HPDE6-E6E7 (cell line): ENCODE data around the gene FOXJ1.

Experiments used
- DNase-seq: peaks from one replicate; pipeline ENCODE4 v3.0.0; 2011; ENCODE audit warnings: missing footprints; ENCODE audit errors: extremely low spot score

FOXJ1 gene

GRCh38 chr17:76160896-76161528 is 20.0 kb upstream of the FOXJ1 start:
- DNase-seq: no peak

GRCh38 chr17:76159157-76159556 is 18.1 kb upstream of the FOXJ1 start:
- no peak for DNase-seq

- DNase-seq: no peak
Observed at GRCh38 chr17:76157759-76158158, 16.7 kb upstream of the FOXJ1 start.

DNA sequence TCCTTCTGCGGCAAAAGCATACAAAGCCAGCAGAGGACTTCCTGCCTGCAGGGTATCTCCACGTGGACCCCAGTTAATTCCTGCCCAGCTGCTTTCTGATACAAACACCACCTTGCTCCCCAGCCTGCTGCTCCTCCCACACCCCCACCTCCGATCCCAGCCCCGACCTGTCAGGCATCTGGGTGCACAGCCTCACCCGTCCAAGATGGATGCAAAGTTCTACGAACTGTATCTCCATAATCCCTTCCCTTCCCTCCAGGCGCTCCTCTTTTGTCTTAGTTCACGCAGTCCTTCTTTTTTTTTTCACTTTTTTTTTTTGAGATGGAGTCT is 15.6 kb upstream of the FOXJ1 start:
- DNase-seq: no peak

DNA sequence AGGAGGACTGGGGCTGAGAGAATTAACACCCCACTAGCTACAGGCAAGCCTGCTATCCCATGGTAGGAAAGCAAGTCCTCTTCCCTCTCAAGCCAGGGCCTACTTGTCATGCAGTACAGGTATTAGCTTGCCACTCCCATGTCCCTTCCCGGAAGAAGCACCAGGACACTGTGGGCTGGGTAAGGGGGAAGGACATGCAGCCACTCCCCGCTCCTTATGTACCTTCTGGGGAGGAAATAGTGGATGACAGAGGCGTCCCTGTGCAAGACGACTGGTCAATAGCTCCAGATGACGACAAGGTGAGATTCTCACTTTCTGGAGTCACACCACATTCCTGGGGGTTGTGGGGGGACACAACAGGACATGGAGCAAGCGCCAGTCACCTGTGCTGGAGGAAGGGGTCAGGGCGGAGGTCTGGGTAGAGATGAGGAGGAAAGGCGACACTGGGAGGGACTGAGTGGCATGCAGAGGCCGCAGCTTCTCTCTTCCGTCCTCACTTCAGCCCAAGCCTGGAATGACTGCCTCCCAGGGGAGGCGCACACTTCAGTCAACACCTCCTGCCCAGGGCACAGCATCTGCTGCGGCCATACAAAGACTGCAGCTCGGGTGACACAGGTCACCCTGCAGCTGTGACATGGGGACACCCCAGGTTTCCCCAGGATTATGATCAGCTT is 15.1 kb upstream of the FOXJ1 start:
- DNase-seq: no peak

DNA sequence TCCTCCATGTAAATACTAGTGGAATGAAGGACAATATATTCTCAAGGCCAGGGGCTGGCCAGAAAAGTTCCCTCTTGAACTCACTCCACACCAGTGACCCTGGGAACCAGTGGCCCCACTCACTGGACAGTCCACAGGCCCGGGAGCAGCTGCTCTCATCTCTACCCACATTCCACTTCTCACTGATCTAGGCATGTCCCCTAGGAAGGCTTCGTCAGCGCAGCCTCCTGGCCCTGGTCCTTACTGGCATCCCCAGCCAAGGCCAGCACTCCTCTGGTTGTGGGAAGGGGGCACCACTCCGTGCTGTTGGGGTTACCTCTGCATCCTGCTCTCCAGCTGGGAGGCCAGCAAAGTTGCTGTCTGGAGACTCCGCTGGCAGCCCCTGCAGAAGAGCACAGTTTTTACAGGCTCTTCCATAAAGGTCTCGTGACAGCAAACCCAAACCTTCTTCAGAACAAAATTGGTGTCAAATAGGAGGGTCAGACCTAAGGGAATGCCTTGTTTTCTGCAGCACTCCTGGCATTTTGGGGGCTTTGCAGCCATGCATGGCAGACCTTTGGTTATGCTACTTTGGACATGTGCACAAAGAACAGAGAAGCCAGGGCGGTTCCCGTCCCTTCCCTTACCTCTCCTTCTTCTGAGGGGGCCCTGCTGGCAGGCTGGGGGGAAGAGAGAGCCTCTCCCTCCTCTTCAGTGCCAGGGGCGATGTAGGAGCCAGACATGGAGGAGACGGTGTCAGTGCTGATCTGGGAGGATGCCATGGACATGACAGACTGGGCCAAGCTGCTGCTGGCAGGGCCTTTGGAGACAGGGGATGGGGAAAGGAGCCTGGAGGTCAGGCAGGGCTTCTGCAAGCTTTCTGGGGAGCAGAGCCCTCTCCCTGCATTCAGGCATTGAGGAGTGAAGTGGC is 14.1 kb upstream of the FOXJ1 start:
- no peak for DNase-seq

DNA sequence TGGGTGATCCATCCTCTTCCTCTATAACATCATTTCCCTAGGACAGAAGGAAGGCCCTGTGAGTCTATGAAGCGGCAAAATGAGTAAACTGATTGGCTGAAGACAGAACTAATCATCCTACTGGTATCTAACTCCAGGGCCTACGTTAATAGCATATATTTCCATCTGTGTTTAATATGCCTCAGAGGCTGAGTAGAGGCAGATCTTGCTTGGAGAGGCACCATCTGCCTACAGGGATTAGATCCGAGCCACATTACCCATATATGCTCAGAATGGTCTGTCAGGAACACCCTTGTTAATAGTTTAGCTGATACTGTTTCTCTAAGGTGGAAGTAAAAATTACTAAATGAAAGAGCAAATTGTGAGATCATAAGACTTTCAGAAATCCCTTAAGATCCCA is 13.2 kb upstream of the FOXJ1 start:
- no peak for DNase-seq

DNA sequence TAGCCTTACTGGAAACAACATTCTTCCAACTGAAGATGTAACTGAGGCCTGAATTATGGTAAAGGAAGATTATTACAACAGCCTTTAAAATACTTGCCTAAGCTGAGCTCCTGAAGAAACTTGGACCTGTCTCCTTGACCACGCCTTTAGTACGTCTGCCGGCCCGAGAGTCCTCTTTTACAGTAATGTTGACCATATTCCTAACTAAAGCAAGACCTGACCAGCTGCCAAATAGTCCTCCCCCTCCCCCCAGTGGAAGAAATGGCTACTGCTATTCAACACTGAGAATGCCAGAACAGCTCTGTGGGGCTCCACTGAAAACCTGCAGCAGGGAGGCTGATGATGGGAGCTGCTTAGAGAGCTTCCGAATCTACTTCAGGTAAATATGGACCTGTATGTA is 12.6 kb upstream of the FOXJ1 start:
- no peak for DNase-seq

GRCh38 chr17:76153202-76153601 is 12.2 kb upstream of the FOXJ1 start:
- DNase-seq: no peak

- DNase-seq: no peak
Observed at GRCh38 chr17:76152591-76152990, 11.5 kb upstream of the FOXJ1 start.

GRCh38 chr17:76151896-76152454 is 10.9 kb upstream of the FOXJ1 start:
- DNase-seq: no peak

GRCh38 chr17:76150712-76151622 is 9.9 kb upstream of the FOXJ1 start:
- DNase-seq: no peak

GRCh38 chr17:76149214-76149613 is 8.2 kb upstream of the FOXJ1 start:
- no peak for DNase-seq

DNA sequence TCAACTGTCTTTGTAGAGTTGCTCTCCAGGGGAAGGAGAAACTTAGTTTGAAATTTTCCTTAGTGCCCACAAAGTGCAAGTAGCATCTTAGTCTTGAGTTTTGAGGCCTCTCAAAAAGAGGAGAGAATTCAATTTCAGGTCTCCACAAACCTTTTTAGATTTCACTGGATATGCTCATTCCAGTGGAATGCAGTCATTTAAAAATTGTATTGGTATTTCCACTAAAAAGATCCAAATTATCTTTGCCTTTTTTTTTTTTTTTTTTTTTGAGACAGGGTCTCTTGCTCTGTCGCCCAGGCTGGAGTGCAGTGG is 6.9 kb upstream of the FOXJ1 start:
- no peak for DNase-seq

DNA sequence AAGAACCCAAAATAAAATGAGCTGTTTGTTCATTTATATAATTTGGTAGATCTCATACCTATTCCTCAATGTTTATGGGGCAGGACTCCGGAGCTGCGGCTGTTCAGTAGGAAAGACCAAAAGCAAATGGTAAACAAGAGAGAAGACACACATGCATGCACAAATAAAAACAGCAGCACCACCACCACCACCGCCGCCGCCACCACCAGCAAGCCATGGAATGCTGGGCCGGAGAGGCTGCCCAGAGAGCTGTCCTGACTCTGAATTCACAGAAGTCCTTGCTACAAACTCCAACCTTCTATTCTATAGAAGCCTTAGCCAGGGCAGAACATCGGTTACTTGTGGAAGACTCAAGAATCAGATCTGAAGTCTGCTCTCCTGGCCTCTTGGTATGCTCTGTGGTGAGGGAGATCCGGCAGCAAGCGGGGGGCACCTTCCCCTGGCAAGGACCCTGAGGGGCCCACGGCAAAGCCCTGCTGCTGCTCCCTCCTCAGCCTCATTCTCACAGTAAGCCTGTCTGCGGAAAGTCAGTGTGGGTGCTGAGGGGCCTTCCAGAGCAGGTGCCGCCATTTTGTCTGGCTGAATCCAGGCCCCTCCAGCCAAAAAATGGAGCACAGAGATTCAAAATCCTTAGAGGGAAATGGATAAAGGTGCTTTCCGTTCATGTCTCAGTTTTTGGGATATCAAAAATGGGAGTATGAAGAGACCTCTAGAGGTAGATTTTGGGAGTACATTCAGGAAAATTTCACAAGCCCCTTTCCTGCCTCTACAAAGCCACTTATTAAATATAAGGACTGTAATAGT is 6.4 kb upstream of the FOXJ1 start:
- DNase-seq: no peak

DNA sequence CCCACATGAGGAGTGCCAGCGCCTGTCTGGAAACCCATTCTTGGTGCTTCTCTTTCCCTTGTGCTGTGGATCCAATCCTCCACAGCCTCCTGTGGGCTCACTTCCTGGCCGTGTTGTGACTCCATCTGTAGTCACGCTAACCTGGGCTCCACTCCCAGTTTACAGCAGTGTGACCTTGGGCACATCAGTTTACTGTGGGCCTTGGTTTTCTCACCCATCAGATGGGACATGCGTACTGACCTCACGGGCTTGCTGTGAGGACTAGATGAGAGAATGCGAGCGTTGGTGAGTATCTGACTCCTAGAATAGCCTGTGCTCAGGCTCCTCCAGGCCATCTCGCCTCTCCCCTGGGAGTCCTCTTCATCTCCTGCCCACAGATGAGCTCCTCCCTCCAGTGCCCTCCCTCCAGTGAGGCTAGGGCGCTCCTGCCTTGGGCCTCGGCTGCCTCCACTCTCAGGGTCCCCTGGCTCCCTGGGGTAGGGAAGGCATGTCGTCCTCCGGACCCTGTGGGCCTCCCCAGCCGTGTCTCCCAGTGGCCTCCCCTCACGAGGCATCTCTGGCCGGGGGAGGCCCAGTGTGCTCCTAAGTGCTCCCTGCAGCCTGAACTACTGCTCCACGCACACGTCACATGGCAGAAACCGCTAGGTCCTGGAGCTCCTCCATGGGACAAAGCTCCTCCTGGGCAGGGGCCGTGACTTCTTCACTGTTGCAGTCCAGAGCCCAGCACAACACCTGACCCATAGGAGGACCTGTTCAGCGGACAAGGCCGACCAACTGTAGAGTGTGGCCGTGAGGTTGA is 5.2 kb upstream of the FOXJ1 start:
- DNase-seq: no peak

- DNase-seq: no peak
Observed at GRCh38 chr17:76145231-76146052, 4.4 kb upstream of the FOXJ1 start.

DNA sequence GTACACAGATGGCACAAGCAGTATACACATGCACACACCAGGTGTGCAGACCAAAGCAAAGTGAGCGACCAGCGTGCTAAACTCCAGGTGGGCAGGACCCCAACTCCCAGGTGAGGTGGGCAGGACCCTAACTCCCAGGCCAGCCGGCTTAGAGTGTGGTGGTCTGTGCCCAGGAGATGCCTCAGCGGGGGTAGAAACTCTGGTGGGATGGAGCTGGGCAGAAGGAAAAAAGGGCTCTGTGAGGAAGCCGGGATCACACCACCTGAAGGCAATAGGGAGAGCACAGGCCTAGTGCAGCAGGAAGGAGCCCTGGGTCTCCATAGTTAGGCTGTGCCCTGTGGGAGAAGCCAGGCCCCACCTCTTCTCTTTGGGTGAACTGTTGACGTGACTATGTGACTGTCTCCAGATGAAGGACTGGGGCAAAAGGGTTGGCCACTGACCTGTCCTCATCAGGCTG is 1.6 kb upstream of the FOXJ1 start:
- no peak for DNase-seq

DNA sequence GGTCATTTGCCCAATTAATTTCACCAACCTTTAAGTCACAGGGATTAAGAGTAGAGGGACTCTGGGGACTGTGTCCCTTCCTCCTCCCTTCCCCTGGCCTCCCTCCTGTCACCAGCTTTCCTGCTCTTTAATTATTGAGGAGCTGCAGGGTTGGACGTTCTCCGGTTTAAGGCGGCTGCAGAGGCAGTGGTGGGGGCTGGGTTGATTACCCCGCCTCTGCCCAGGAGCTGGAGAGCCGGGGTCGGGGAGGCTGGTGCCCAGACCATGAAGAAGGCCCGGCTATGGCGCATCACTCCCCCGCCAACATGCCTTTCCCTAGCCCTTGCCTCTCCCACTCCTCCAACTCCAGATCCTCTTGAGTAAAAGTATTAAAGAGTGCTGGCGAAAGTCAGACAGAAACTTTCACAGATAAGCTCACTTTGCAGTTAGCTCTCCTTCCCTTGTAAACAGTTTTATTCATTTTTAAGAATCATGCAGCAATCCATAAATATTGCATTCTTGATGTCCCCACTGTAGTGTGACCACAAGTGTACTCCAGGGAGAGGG is 1.1 kb upstream of the FOXJ1 start:
- no peak for DNase-seq
